ENCODE measurements around the gene CNTN4.

CNTN4 gene

DNA sequence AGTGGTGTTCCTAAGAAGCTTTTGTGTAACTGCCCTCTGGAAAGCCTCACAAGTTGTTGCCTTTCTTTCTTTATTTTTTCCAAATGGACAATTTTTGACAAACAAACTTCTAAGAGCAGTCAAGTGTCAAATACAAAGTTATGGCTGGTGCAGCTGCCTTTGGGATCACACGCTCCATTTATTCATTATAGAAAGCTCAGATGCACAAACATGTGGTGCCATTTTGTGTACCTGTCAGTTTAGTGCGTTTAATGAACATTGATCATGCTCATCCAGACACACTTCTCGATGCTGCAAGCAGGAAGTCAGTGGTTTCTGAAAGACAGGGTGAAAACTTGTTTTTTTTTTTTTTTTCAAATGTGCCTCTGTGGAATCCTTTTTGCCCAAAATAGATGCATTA lies 324.5 kb downstream of the CNTN4 start:
- DNase-seq: no peak

DNA sequence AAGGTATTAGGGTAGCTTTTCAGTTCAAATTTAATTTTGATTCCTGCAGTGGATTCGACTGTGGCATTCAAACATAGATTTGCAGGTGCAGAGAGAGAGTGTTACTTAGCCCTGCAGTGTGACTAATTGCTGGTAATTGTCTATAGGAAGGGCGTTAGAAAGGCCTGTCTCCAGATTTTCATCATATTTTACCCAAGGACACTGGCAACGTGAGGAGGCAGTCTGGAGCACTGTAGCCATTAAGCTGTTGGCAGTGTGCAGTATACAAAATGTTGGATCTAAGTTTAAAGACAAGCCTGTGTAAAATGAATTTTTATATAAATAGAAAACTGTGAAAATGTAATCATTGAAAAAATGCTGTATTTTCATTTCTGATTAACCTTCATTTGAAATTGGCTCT lies 342.9 kb downstream of the CNTN4 start:
- DNase-seq: no peak

DNA sequence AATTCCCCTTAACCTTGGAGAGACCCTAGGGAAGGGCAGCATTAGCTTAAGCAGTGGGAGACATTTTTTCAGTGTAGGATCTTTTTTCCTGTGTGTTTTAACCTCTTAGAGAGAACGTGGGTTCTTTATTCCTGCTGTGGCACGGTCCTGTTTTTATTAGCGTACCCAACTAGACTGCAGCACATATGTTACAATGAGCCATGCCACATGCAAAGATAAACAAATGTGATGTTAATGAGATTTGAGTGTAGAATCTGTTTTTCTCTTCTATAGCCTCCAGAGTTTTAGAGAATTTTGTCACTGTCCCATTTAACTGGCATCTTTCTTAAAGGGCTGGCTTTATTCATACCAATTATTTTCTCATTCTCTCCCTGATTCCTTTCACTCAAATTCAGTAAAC lies 347.5 kb downstream of the CNTN4 start:
- no peak for DNase-seq

DNA sequence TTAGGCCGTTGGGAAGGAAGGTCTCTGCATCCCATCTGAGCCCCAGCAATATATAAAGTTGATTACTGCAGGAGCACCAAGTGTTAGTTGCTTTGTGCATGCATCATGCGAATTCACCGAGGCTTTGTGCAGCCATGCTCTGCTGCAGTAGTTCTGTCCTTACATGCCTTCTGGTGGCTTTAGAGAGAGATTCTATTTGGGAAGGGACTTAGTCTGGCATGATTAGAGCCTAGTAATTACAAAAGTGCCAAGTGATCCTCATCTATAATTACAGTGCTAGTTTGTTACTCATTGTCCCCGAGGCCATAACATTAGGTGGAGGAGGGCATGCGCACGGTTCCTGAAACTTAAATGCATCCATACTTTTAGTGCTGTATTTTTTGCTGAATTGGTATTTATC lies 353.6 kb downstream of the CNTN4 start:
- DNase-seq: no peak

DNA sequence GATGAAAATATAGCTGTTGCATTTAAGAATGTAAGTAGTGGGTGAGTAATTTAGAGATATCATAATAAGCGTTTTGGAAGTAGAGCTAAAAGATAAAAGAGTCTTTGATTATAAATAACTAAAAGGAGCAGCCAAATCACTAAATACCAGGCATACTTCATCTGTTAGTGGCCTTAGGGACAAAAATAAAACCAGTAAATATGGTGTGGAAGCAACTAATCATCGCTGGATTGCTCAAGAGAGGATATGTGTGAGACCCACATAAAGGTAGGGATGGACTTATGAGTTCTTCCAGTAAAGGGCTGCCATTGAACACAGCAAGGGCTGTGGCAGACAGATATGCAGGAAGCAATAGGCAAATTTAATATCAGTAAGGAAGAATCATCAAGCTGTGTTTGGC lies 356.2 kb downstream of the CNTN4 start:
- no peak for DNase-seq

DNA sequence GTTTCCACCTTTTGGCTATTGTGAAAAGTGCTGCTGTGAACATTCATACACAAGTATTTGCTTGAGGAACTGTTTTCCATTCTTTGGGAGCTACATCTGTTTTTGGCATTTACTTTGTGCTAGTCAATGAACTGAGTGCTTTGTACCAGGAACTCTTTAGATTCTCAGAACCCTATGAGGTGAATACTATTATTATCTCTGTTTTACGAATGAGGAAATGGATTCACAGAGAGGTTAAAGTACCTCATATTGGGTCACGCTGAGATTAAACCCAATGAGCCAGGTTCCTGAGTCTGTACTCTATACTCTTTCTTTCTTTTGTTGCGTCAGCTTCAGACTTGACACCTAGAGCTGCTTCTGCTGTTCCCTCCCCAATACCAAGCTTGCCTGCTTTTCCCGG lies 358.1 kb downstream of the CNTN4 start:
- no peak for DNase-seq

DNA sequence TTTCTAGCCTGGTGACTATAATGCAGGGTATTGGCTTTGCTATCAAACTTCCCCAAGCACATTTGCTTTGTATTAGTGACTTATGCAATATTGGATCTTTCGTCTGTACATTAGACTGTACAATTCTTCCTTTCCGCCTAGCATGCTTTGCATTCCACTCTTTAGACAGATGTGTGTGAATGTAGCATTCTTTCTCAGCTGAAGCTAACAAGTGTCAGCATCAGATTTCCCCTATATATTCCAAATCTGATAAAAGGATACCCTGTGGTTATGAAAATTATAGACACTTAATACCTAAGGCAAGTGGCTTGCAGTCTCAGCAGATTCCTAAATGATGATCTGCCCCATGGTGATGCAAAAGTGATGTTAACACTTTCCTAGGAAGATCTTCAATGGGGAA lies 360.1 kb downstream of the CNTN4 start:
- no peak for DNase-seq

DNA sequence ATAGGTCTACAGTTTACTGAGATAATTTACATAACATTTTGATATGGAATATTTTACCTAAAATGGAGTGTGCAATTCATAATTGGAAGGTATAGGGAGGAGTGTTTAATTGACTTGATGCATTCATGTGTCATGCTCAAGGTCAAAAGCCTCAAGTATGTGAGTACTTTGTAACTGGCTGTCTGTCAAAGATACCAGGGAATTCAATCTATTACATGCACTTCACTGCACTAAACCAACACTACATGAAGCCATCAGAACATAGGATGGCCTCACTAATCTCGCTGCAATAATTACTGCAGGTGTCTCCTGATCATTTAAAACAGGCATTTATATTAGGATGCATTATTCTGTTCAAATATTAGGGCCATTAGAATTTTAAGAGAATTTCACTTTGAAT lies 367.2 kb downstream of the CNTN4 start:
- no peak for DNase-seq

DNA sequence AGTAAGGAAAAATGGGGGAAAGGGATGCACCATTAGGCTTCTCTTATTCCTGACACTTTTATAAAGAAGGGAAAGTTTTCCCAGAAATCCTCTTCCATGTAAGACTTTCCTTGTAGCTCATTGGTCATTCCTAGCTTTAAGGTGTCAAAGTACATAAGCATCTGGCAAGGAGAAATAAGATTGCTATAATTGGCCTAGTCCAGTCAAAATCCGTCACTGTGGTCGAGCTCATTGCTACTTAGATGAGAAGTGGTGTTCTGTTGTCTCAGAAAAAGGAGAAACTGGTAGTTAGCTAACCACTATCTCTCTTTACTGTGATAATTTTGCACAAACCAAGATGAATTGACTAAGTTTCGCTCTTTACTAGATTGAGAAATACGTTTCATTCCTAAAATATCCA lies 370.1 kb downstream of the CNTN4 start:
- no peak for DNase-seq

DNA sequence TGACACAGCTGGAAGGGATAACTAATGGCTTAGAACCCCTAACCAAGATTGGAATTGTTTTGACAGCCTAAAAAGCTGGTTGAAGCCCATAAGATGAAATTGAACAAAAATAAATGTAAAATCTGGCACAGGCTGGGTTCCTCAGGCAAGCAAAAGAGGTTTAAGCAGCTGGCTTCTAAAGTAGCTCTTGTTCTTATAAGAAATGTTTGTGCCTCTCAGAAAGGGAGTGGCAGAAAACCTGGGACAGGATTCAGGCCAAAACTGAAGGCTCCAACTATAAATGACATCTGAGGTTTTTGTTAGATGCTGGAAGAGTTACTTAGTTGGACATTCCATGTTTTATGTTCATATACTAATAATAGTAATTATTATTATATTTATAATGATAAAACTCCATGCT lies 378.3 kb downstream of the CNTN4 start:
- no peak for DNase-seq

DNA sequence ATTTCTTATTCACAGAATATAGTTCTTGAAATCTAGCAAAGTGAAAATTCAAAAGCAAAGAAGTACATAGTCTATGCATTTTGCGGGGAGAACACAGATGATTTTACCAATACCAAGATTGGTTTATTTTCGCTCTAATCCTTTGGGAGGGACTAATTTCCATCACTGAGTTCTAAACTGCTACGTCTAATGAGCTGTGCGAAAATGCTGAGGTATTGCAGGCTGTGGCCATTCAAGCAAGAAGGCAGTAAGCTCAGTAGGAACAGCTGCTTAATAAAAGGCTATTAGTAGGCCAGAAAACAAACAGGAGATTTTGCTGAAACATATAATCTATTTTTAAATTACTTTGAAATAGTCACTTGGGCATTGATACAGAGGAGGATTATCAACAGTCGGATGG lies 379.0 kb downstream of the CNTN4 start:
- DNase-seq: no peak

DNA sequence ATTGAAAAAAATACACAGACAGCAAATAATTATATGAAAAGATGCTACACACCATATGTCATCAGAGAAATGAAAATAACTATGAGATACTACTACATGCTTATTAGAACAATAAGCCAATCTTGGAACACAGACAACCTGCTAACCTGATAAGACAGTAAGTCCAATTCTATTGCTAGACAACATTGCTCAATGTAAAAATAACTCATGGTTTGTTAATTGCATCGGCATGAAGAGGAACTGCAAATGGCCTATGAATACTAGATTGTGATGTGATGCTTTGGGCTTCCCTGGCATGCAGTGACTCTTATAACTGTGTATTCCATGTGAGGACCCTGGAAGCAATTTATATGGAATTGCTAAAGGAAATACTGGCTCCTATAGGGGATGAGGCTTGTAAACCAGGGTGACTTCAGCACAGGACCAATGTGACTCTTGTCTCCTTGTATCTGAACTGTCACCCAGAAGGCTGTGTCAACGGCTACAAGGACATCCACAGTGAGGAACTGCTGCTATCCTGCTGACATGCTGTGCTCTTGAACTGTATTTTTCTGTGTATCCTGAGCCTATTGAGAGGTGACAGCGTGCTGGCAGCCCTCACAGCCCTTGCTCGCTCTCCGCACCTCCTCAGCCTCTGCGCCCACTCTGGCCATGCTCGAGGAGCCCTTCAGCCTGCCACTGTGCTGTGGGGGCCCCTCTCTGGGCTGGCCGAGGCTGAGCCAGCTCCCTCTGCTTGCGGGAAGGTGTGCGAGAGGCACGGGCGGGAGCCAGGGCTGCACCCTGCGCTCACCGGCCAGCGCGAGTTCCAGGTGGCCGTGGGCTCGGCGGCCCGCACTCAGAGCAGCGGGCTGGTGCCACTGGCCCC lies 385.7 kb downstream of the CNTN4 start:
- no peak for DNase-seq

DNA sequence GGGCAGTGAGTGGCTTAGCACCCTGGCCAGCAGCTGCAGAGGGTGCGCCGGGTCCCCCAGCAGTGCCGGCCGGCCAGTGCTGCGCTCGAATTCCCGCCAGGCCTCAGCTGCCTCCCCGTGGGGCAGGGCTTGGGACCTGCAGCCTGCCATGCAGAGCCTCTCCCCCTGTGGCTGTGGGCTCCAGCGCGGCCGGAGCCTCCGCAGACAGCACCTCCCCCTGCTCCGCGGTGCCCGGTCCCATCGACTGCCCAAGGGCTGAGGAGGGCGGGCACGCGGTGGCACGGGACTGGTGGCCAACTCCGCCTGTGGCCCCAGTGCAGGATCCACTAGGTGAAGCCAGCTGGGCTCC lies 386.3 kb downstream of the CNTN4 start:
- DNase-seq: no peak

DNA sequence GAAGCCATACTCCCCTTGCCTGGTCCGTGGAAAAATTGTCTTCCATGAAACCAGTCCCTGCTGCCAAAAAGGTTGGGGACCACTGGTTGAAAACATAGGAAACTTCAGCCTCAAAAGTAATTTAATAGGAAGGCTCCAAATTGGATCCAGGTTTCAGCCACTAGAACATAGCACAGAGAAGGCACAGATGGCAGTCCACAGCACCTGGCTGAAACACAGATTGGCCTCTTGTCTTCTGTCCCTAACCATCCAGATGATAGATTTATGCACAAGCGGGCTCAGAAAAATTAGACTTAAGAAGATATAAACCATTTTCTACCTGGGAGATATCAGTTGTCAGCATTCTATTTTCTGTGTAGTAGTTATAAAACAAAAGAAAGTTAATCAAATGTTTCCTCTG lies 397.1 kb downstream of the CNTN4 start:
- no peak for DNase-seq

DNA sequence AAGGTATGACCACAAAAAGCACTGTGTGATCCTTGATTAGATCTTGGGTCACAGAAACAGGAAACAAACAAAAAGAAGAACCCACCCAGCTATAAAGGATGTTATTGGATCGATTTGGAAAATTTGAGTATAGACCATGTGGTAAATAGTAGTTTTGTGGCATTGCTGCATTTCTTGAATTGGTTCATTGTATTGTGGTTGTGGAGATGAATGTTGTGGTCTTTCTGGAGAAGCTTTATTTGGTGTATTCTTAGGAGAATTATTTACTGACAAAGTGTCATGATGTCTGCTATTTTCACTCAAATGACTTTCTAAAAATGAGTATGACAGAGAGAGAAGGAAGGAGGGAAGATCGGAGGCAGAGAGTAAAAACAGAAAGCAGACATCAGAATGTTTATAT lies 406.2 kb downstream of the CNTN4 start:
- DNase-seq: no peak

DNA sequence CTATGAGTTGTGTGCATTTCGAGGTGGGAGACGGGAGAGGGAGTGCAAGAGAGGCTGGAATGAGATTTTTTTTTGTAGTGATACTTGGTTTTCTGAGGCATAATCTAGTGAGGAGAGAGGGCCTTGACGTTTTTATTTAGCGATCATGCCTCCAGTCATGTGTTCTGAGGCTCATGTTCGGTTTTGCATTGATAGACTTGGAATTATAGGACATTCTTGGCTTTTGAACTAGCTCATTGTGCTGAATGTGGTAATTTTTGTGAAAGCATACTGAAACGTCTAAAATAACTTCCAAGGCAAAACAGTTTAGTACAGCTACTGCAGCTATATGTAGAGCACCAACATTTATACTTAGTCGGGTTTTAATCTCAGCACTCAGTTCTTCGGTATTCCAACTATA lies 408.1 kb downstream of the CNTN4 start:
- DNase-seq: no peak

DNA sequence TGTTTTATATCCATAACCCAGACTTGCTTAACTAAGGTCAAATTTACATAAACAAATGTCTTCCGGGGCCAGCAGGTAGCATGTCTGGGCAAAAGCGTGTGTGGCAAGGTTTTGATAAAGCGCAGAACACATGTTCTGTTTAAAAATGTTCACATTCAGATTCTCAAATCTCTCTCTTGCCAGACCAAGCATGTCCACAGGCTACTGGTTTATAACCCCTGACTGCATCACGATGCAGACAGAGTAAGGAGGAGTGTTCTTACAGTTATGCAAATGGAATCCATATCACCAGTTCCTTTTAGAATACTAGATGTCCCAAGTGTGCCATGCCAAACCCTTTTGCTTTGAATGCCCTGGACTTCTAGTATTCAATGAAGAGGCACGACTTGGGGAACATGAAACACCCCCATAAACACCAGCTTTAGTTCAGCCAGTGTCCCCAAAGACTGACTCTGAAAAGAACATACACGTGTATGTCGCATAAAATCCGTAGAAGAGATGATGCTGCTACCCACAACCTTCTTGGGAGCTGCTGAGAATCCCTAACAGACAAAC lies 412.0 kb downstream of the CNTN4 start:
- DNase-seq: no peak

DNA sequence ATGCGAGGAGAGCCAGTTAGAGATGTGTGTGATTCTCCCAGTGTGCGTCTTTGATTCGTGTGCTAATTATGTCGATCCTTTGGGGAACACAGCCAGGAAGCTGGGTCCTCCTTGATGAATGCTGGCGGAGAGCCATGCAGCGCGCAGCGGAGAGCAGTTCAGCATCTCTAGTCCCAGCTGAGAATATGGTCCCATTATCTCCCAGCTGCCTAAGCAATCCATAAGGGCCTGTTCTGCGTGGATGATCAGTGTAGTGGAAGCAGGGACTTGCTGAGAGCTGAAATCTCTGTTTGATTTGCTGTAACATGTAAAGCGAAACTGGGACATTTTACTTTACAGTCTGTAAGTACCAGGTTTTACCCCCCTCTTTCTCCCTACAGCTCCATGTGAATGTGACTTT lies 412.7 kb downstream of the CNTN4 start:
- no peak for DNase-seq

DNA sequence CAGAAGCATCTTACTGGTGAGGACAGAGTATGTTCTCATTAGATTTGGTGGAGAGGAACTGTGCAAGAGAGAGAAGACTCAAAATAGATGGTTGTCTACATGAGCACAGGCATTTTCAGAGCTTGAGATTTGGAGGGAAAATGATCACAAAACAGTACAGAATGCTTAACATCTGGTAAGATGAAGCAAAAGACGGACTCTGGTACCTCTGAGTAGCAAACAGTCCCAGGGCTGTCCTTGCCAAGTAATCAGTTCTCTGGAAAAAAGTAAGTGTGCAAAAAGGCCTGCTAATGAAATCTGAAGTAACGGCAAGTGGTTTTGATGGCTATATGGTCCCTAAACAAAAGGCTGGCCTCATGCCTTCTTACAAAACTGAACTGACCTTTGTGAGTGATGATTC lies 414.2 kb downstream of the CNTN4 start:
- no peak for DNase-seq

DNA sequence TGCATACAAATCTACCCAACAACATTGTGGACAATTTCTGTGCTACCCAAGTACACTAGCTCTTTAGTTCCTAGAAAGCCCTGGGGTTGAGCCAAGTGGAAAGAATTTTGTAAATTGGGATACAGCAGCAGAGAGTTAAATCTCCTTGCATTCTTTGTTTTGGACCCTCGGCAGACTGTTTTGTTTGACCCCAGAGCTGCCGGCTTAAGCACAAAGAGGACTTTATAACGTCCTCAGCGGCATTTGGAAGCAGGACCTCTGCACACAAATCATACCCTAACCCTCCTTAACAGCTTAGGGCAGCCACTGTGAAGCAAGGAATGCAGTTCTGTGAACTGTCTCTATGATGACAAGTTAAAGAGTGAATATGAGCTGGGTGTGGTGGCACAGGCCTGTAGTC lies 415.3 kb downstream of the CNTN4 start:
- no peak for DNase-seq

DNA sequence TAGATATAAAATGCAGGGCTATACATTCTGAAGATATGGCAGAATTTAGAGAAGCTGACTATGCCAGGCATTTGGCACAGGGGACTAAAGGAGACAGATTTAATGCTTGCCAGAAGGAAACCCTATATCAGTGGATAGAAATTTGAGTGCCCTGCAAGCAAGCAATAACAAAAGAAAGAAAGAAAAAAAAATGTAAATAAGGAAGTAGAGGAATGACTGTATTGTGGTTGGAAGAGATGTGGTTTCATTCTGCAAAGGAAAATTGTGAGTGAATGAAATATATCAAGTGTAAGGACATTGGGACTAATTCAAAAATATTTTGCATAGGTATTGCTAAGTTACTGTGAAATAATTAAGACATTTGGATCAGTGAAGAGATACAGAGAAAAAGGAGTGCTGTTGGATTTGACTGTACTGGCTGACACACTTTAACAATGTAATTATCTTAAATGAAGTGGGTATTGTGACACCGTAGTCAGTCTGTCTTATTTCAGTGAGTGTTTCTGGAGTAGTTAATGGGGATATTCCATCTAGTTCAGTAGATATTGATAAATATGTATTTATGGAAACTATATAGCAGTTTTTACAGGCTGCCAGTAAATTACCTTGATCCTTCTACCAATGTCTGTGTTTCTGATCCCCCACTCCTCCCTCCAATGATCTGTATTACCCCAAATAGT lies 418.2 kb downstream of the CNTN4 start:
- no peak for DNase-seq

DNA sequence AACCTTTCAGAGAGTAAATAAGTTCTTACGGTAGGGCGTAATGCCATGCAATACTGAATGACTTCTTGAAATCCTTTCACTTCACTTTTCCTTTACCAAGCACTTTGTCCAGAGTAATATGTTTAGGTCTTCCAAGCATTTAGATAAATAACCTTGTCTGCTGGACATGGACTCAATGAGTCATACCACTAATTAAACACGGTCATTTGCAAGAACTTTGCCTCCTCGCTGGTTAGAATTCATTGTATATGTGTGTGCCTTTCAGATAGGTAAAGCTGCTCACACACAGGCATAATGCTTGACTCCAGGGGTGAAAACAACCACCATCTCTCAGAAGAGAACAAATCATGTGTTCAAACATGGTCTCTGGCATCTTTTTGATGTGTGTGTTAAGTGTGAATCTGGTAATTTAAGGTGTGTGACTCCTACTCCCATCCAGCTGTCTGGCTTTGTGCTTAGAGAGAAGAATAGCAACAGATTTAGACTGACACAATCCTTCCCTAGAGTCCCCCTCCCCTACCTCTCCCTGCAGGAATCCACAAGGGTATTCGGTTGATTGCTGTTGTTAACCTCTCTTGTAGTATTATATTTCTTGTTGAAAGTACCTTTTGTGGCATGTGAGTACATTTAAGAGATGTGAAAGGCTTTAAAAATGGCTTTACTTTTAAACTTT lies 419.0 kb downstream of the CNTN4 start:
- DNase-seq: no peak

DNA sequence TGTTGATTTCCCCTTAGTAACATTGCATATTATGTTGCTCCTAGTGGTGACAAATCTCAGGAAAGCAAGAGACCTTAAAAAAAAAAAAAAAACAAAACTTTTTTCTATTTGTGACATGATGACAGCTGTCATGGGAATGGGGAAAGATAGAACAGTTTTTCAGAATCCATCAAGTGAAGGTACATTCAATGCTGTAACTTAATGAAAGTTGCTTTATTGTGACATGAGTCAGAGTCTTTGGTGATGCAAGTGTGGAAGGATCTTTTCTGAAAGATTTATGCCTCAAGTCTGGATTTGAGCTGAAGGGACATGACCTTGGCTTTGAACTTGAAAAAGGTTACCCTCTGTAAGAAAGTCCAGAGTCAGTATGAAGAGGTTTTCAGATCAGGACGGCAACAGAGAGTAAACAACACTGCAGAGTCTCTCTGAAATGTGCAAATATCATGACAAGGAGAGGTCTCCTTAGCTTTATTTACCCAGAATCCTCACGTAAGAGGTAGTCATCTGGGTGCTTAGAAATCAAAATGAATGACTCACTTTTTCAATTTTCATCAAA lies 424.7 kb downstream of the CNTN4 start:
- no peak for DNase-seq

DNA sequence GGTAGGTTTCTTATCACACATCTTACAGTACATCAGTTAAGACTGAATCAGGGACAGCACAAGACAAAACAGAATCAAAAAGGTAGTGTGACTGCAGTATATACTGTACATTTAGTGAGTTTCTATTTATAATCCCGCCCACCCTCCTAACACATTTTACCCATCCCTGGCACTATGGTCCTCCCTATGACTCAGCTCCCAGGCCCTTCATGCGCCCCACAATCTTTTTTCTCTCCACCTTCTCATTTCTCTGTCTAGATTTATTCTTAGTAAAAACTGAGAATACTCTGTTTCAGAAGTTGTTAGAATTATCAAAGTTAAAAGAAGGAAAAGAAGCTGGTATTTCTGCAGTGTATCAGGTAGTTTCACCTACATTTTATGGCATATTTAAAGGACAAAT lies 427.3 kb downstream of the CNTN4 start:
- DNase-seq: no peak

Data from DMS 273 treated with DMSO at 0.1 percent for 48 hours (cell line).